ENCODE measurements around the gene STOX2.
A peak's percentile ranks its signal among the peaks of the same experiment; 100 is the strongest.

DNA sequence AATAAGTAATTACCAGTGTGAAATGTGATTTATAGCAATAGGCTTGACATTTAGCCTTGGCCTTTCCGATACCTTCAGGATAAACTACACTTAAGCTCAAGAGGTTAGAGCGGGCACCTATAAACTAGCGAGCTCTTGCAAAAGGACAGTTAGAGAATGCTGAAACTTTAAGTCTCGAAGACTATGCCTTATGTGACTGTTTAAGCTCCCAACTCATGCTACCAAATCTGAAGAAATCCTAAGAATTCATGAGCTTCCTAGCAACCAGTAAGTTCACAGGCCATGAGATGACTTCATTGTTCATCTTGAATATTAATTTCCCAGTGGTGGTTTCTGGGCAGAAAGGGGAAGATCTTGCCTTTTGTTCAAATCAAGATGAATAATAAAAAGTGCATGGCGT is 4.7 kb downstream of the STOX2 start:
- TF ChIP-seq, protein P1, sequence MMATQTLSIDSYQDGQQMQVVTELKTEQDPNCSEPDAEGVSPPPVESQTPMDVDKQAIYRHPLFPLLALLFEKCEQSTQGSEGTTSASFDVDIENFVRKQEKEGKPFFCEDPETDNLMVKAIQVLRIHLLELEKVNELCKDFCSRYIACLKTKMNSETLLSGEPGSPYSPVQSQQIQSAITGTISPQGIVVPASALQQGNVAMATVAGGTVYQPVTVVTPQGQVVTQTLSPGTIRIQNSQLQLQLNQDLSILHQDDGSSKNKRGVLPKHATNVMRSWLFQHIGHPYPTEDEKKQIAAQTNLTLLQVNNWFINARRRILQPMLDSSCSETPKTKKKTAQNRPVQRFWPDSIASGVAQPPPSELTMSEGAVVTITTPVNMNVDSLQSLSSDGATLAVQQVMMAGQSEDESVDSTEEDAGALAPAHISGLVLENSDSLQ (IDR thresholded peaks at IDR 0.05), result peak; percentile 40
- no peak for TF ChIP-seq FOXM1 (IDR thresholded peaks at IDR 0.05; ENCODE audit: borderline replicate concordance)
- TF ChIP-seq NFRKB (IDR thresholded peaks at IDR 0.05), result no peak
- no peak for TF ChIP-seq ZNF384 (IDR thresholded peaks at IDR 0.05)

Data from HEK293T (cell line).